Endothelial cell of umbilical vein (primary cell): ENCODE measurements around the gene MMS19. TPM values are rescaled to one million over a fixed set of nuclear protein-coding genes. Genes with fewer than 3 reads are reported as not detected.
A peak's percentile ranks its signal among the peaks of the same experiment; 100 is the strongest.

Experiments
- BruUV-seq: library from RNA; stranded (reverse); fragments of 400-500 nt; replicated peaks from 2 replicates; lab custom pipeline; 2021; lab: Mats Ljungman, UMichigan
- CTCF ChIA-PET: fragments of 300-600, 350-600 bp; sonication (Branson Sonifier 250); formaldehyde crosslinking; loops from one replicate; lab custom pipeline; 2021; ENCODE audit warnings: antibody characterized with exemption, inconsistent platforms; lab: Charles Lee
- POLR2A ChIA-PET: fragments of 300-600, 350-600 bp; sonication (Branson Sonifier 250); formaldehyde crosslinking; loops from one replicate; lab custom pipeline; 2021; ENCODE audit warnings: antibody characterized with exemption, inconsistent platforms; lab: Charles Lee
- DNase-seq: peaks from one replicate; pipeline ENCODE4 v3.0.0-alpha.2; 2011; ENCODE audit warnings: low read depth, low spot score
- FAIRE-seq: peaks from 2 replicates; lab custom pipeline; 2011; peaks lifted over from hg19 to GRCh38; lab: Jason Lieb, UNC
- H2AFZ ChIP-seq: 2 replicates; pipeline ENCODE4 v1.6.0; 2012; ENCODE audit warnings: low read depth, low read length, control low read depth, inconsistent platforms
- H3K27ac ChIP-seq: 2 replicates; pipeline ENCODE4 v1.5.1; 2011; ENCODE audit warnings: low read depth, mild to moderate bottlenecking, control low read depth, low read length, moderate library complexity; ENCODE audit not compliant: insufficient read depth
- H3K27me3 ChIP-seq, 2 experiments: 2 replicates each; pipeline versions ENCODE4 v1.6.0 to v1.6.1; 2011; ENCODE audit warnings: low read length in 2 of 2, mixed read lengths in 1 of 2; ENCODE audit not compliant: control insufficient read depth in 2 of 2, insufficient read depth in 2 of 2
- H3K36me3 ChIP-seq, 2 experiments: 2 replicates in 1 of 2; 3 replicates in 1 of 2; pipeline ENCODE4 v1.5.1; 2011; ENCODE audit warnings: low read length in 2 of 2, mild to moderate bottlenecking in 1 of 2, moderate library complexity in 1 of 2; ENCODE audit not compliant: control insufficient read depth in 2 of 2, insufficient read depth in 2 of 2; ENCODE audit errors: extremely low read depth in 1 of 2
- H3K4me1 ChIP-seq: 3 replicates; pipeline ENCODE4 v1.5.1; 2011; ENCODE audit warnings: mild to moderate bottlenecking, low read length; ENCODE audit not compliant: control insufficient read depth, insufficient read depth; ENCODE audit errors: extremely low read depth
- H3K4me2 ChIP-seq: 2 replicates; pipeline ENCODE4 v1.6.1; 2011; ENCODE audit warnings: low read length, control low read depth, mixed read lengths; ENCODE audit not compliant: insufficient read depth
- H3K4me3 ChIP-seq, 3 experiments: fragments of 200-600 bp in 1 of 3; sonication (generic), shearing (Covaris generic) in 1 of 3; replicated peaks in 1 of 3; 2 replicates each; pipeline ENCODE4 v1.5.1; 2011 to 2016; ENCODE audit warnings: control low read depth in 3 of 3, low read length in 3 of 3, mild to moderate bottlenecking in 2 of 3, inconsistent platforms in 1 of 3, low read depth in 1 of 3, moderate library complexity in 1 of 3; ENCODE audit not compliant: insufficient read depth in 1 of 3
- H3K79me2 ChIP-seq: 2 replicates; pipeline ENCODE4 v1.6.0; 2012; ENCODE audit warnings: low read length, inconsistent platforms; ENCODE audit not compliant: control insufficient read depth, insufficient read depth
- H3K9ac ChIP-seq: replicated peaks from 2 replicates; pipeline ENCODE3; 2011; ENCODE audit warnings: low read length, control low read depth; ENCODE audit not compliant: insufficient read depth; ENCODE audit errors: extremely low read depth
- H3K9me1 ChIP-seq: replicated peaks from 3 replicates; pipeline ENCODE4 v1.6.0; 2011; ENCODE audit warnings: mild to moderate bottlenecking, low read length; ENCODE audit not compliant: control insufficient read depth, insufficient read depth; ENCODE audit errors: extremely low read depth
- H3K9me3 ChIP-seq: replicated peaks from 2 replicates; pipeline ENCODE4 v1.5.1; 2012; ENCODE audit warnings: low read length, inconsistent platforms; ENCODE audit not compliant: control insufficient read depth, insufficient read depth
- H4K20me1 ChIP-seq: replicated peaks from 2 replicates; pipeline ENCODE3; 2011; ENCODE audit warnings: mild to moderate bottlenecking, low read length; ENCODE audit not compliant: control insufficient read depth, insufficient read depth; ENCODE audit errors: extremely low read depth
- EZH2 ChIP-seq: IDR thresholded peaks from 2 replicates; pipeline ENCODE4 v1.6.1; 2012; ENCODE audit warnings: borderline replicate concordance, low read depth, mild to moderate bottlenecking, moderate library complexity, low read length, inconsistent platforms; ENCODE audit not compliant: severe bottlenecking
- FOS ChIP-seq: IDR thresholded peaks from 2 replicates; pipeline ENCODE4 v1.6.1; 2011; ENCODE audit warnings: mild to moderate bottlenecking, low read length, moderate library complexity, borderline replicate concordance; ENCODE audit not compliant: insufficient read depth
- GATA2 ChIP-seq: IDR thresholded peaks from 2 replicates; pipeline ENCODE4 v1.7.0; 2011; ENCODE audit warnings: low read depth, mild to moderate bottlenecking, moderate library complexity, mixed read lengths, low read length; ENCODE audit not compliant: insufficient read length, insufficient read depth
- JUN ChIP-seq: IDR thresholded peaks from 2 replicates; pipeline ENCODE4 v1.6.1; 2011; ENCODE audit warnings: borderline replicate concordance, low read depth; ENCODE audit not compliant: insufficient read length, insufficient read depth
- MYC ChIP-seq: IDR thresholded peaks from one replicate; pipeline ENCODE4 v1.6.1; 2011; ENCODE audit warnings: mild to moderate bottlenecking, low read depth, low read length
- POLR2A ChIP-seq: IDR thresholded peaks from 2 replicates; pipeline ENCODE4 v1.6.1; 2012; ENCODE audit warnings: low read depth, mild to moderate bottlenecking, control low read depth, low read length
- POLR2AphosphoS5 ChIP-seq: IDR thresholded peaks from 2 replicates; pipeline ENCODE4 v1.6.1; 2012; ENCODE audit warnings: low read depth, mild to moderate bottlenecking, control low read depth, low read length, moderate library complexity; ENCODE audit not compliant: insufficient read depth
- dilution Hi-C: fragments of 300-500 bp; cut with MboI; formaldehyde crosslinking; loops from one replicate; pipeline ENCODE4 v1.15.0; 2019; ENCODE audit warnings: low sequenced_read_pairs; ENCODE audit not compliant: extremely low pct_ligation_motif_present
- intact Hi-C: fragments of 100-400 bp; cut with micrococcal nuclease; formaldehyde crosslinking; loops from one replicate; pipeline ENCODE4 v1.10.0; 2022
- polyA plus RNA-seq, 4 experiments: library from polyadenylated mRNA; depleted of rRNA in 3 of 4; stranded (reverse) in 3 of 4; unstranded in 1 of 4; fragments of >200 nt; gene quantifications; 2 replicates each; pipeline versions ENCODE4 v1.2.1 to v1.2.3, GENCODE V29; 2011 to 2012; ENCODE audit warnings: missing spikeins in 1 of 4
- total RNA-seq: library from RNA; stranded (reverse); gene quantifications from 2 replicates; pipeline ENCODE4 v1.2.3, GENCODE V29; 2021
- TF ChIP-seq, protein P1 (sequence below): IDR thresholded peaks from 2 replicates; pipeline ENCODE4 v1.6.1; 2011; ENCODE audit not compliant: insufficient read depth, insufficient read length
- TF ChIP-seq, protein P2 (sequence below), 2 donors: IDR thresholded peaks; 1 replicate in 1 of 2; 2 replicates in 1 of 2; pipeline ENCODE4 v1.5.1; 2011; ENCODE audit warnings: low read length in 2 of 2, mild to moderate bottlenecking in 2 of 2, moderate library complexity in 2 of 2, control low read depth in 1 of 2, inconsistent platforms in 1 of 2, low read depth in 1 of 2; ENCODE audit not compliant: insufficient read depth in 1 of 2; ENCODE audit errors: extremely low read depth in 1 of 2

The MMS19 gene
- total and polyA plus RNA-seq, 2 donors (not counting 3 experiments of a cell fraction or from before 2014, with no cell fraction given): 95.2 to 123 TPM

DNA sequence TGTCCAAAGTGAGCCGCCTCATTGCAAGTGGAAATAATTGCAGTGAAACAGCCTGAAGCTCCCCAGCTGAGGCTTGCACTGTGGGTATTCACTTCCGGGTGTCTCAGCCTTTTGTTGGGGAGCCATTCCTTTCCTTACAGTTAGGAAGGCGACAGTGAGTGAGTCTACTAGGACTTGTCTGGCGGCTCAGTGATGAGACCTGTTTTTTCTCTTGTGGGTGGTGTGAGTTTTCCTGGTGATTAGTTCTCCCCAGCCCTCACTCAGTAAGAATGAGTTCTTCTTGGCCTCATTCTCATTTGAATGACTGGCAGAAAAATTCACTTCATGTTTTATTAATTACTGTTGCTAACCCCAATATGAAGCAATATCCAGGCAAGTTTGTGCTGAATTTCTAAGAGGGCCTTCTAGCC lies 69.6 kb downstream of the MMS19 start:
- Histone ChIP-seq H3K27ac (peak overlapping the region; percentile 50), H3K9ac (peak overlapping the region; percentile 82), H3K4me3 (peak overlapping the region in 1 of 3 experiments; percentile 74), H3K4me2 (peak overlapping the region; percentile 80), H4K20me1 (no peaks in the 10 kb centered on the region), H2AFZ (no peak overlapping the region), H3K79me2 (peaks cover 56% of the 10 kb centered on the region), H3K9me3 (no peaks in the 10 kb centered on the region), H3K9me1 (no peaks in the 10 kb centered on the region), H3K4me1 (peaks cover 19% of the 10 kb centered on the region), H3K27me3 (no peaks in the 10 kb centered on the region), H3K36me3 (peaks cover 16 to 19% of the 10 kb centered on the region in 2 experiments)
- POLR2A ChIA-PET: no interaction called here
- intact Hi-C loops (loop anchor here (1.0 to 5.0 kb wide), 2 partner anchors 18 to 69 kb away; partner anchors contain the start of genes EXOSC1, MMS19, UBTD1 and ZDHHC16), dilution Hi-C loops (no loop called here)
- no peak for TF ChIP-seq GATA2
- TF ChIP-seq, protein P1, sequence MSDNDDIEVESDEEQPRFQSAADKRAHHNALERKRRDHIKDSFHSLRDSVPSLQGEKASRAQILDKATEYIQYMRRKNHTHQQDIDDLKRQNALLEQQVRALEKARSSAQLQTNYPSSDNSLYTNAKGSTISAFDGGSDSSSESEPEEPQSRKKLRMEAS: no peak
- TF ChIP-seq MYC: no peak
- TF ChIP-seq POLR2AphosphoS5: no peak
- TF ChIP-seq JUN: no peak
- no peak for TF ChIP-seq POLR2A
- no peak for TF ChIP-seq FOS
- no peak for TF ChIP-seq EZH2
- TF ChIP-seq, protein P2, sequence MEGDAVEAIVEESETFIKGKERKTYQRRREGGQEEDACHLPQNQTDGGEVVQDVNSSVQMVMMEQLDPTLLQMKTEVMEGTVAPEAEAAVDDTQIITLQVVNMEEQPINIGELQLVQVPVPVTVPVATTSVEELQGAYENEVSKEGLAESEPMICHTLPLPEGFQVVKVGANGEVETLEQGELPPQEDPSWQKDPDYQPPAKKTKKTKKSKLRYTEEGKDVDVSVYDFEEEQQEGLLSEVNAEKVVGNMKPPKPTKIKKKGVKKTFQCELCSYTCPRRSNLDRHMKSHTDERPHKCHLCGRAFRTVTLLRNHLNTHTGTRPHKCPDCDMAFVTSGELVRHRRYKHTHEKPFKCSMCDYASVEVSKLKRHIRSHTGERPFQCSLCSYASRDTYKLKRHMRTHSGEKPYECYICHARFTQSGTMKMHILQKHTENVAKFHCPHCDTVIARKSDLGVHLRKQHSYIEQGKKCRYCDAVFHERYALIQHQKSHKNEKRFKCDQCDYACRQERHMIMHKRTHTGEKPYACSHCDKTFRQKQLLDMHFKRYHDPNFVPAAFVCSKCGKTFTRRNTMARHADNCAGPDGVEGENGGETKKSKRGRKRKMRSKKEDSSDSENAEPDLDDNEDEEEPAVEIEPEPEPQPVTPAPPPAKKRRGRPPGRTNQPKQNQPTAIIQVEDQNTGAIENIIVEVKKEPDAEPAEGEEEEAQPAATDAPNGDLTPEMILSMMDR (IDR thresholded peaks at IDR 0.05; ENCODE audit: extremely low read depth in 1 of 2, insufficient read depth in 1 of 2, low read depth in 1 of 2, low read length in 2 of 2): no peak
- CTCF ChIA-PET: interaction anchor here (0.7 kb wide), 1 partner anchor 15 kb away, joined by 4 read pairs; no protein-coding TSS in a partner anchor
- DNase-seq (no peak), FAIRE-seq (no peak)
- no TSS peak for BruUV-seq
